T-helper 2 cell treated with Interferon-gamma antibody and Interleukin-4, amounts not matched to agents 5 μg/mL and 100 μg/mL, for 36 hours (primary cell): Measurements from ENCODE around the gene VSIR.

ENCODE experiments used
- DNase-seq: peaks from one replicate; pipeline ENCODE4 v3.0.0; 2021; ENCODE audit warnings: low spot score
- H3K27ac Mint-ChIP-seq: one replicate; pipeline ENCODE4 v1.8.0; 2021; ENCODE audit warnings: mild to moderate bottlenecking, mixed read lengths
- H3K27me3 Mint-ChIP-seq: one replicate; pipeline ENCODE4 v1.8.0; 2021; ENCODE audit warnings: low read depth, mixed read lengths
- H3K36me3 Mint-ChIP-seq: one replicate; pipeline ENCODE4 v1.8.0; 2021; ENCODE audit warnings: low read depth, mixed read lengths
- H3K4me1 Mint-ChIP-seq: one replicate; pipeline ENCODE4 v1.8.0; 2021; ENCODE audit warnings: low read depth, mixed read lengths
- H3K4me3 Mint-ChIP-seq: one replicate; pipeline ENCODE4 v1.8.0; 2022; ENCODE audit warnings: mild to moderate bottlenecking, moderate library complexity, mixed read lengths
- H3K9me3 Mint-ChIP-seq: one replicate; pipeline ENCODE4 v1.8.0; 2021; ENCODE audit warnings: mixed read lengths

The VSIR gene

DNA sequence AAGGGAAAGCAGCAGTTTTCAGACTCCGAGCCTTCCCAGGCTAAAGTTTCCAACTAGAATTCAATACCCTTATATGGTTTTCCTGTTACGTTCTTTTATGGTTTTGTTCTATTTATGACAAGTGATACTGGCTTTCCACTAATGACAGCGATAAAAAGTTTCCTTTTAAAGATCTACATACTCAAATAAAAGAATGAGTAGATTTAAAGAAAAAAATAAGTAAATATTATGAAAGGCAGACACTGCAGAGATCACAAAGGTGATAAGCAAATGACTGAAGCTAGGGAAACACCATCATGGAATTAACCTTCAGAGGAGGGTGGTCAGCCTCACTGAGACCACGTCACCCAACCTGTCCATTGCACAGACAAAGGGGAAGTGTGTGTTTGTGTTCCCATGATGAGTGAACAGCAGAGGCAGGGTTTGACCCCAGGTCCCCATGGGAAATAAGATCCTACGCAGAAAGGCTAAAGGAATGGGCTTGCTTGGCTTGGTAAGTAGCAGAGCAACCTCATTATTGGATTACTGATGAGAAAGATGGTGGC lies 4.0 kb downstream of the VSIR start:
- Mint-ChIP-seq H3K4me1 (peaks cover 66% of the 10 kb centered on the region), H3K27me3 (no peaks in the 10 kb centered on the region), H3K4me3 (peak overlapping the region; percentile 94), H3K9me3 (no peaks in the 10 kb centered on the region), H3K27ac (peak overlapping the region; percentile 93), H3K36me3 (peaks cover 49% of the 10 kb centered on the region)
- no peak for DNase-seq

- H3K36me3 Mint-ChIP-seq = peaks cover 54% of the 10 kb centered on the region
These were observed 5.8 kb downstream of the VSIR start for GRCh38 chr10:71767420-71768035.

GRCh38 chr10:71766717-71767419 lies 6.5 kb downstream of the VSIR start:
- Mint-ChIP-seq H3K36me3 (peaks cover 48% of the 10 kb centered on the region), H3K9me3 (no peaks in the 10 kb centered on the region), H3K4me3 (peak overlapping the region; percentile 64), H3K27me3 (no peaks in the 10 kb centered on the region), H3K27ac (peak overlapping the region; percentile 86), H3K4me1 (peaks cover 56% of the 10 kb centered on the region)
- no peak for DNase-seq

More at GRCh38 chr10:71767420-71768035, 5.8 kb downstream of the VSIR start:
- H3K9me3 Mint-ChIP-seq = no peaks in the 10 kb centered on the region
- H3K27ac Mint-ChIP-seq = peak overlapping the region; percentile 90
- peak overlapping the region; percentile 64 for H3K4me3 Mint-ChIP-seq
- peaks cover 61% of the 10 kb centered on the region for H3K4me1 Mint-ChIP-seq
- no peak for DNase-seq
- no peaks in the 10 kb centered on the region for H3K27me3 Mint-ChIP-seq

DNA sequence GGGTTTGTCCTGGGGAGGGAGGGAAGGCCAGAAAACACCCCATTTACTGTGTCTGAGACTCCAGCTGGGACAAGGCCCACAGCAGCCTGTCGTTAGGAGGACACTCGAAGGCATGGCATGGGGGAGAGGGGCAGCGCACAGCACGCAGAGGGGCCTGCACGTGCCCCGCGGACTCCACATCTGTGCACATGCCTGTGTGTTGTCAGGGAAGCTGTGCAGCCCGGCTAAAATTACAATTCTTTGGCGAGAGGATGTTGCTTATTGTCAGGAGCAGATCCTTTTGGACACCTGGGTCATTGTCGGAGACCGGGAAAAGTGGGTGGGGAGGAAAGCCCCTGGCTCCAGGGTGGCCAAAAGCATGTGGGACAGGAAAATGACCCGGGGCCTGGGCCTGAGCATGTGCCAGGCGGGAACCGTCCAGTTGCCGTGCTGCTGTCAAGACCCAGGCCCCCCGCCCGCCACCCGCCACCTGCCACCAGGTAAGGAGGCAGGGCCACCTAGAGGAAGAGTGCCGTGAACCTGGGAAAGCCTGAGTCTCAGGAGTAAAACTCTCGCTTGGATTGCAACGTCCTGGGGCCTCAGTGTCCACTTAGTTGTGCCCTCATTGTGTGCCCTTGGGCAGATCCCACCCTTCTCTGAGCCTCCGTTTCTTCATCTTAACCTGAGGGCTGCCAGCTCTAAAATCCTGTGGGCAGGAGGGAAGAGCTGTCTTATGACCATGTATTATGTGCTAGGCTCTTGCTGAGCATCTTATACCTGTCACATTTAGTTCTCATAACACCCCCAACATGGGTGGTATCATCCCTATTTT lies 7.2 kb downstream of the VSIR start:
- Mint-ChIP-seq H3K4me1 (peaks cover 53% of the 10 kb centered on the region), H3K27me3 (no peaks in the 10 kb centered on the region), H3K27ac (peak overlapping the region; percentile 86), H3K36me3 (peaks cover 48% of the 10 kb centered on the region), H3K9me3 (no peaks in the 10 kb centered on the region), H3K4me3 (peak overlapping the region; percentile 64)
- DNase-seq = no peak

DNA sequence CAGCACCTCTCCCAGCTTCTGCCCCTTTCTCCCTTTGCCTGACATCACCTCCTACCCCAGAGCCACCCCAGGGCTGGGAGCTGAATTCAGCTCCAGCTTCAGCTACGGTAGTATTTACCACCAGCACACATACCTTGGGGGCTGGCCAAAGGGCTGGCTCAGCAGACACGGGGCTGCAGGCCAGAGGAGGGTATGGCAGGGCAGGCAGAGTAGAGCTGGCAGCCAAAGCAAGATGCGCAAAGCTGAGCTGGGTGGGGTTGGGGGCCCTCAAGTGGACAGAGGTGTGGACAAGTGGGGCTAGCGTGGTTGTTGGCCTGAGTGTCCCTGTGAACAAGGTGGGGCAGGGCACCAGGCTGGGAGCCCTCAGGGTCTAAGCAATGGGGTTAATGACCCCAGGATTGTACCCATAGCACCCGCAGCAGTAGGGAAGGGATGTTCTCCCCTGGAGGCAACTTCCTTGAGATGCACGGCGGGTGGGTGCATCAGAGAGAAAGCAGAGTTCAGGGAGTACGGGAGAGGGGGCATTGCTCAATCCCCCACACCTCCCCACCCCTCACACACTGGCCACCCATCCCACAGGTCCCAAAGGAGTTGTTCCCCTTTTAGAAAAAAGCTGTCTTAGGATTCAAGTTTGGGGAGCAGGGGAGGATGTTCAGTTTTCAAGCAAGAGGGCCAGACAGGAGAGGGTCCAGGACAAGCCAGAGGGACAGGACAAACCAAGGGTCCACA lies 8.0 kb downstream of the VSIR start:
- H3K27ac Mint-ChIP-seq = peak overlapping the region; percentile 68
- no peaks in the 10 kb centered on the region for H3K9me3 Mint-ChIP-seq
- H3K4me3 Mint-ChIP-seq = no peak overlapping the region
- peaks cover 51% of the 10 kb centered on the region for H3K36me3 Mint-ChIP-seq
- peaks cover 54% of the 10 kb centered on the region for H3K4me1 Mint-ChIP-seq
- no peaks in the 10 kb centered on the region for H3K27me3 Mint-ChIP-seq
- DNase-seq = no peak

GRCh38 chr10:71763352-71764127 lies 9.8 kb downstream of the VSIR start:
- no peak overlapping the region for H3K4me3 Mint-ChIP-seq
- H3K4me1 Mint-ChIP-seq = peaks cover 43% of the 10 kb centered on the region
- no peak for DNase-seq
- peak overlapping the region; percentile 9 for H3K27ac Mint-ChIP-seq
- H3K27me3 Mint-ChIP-seq = no peaks in the 10 kb centered on the region
- no peaks in the 10 kb centered on the region for H3K9me3 Mint-ChIP-seq
- H3K36me3 Mint-ChIP-seq = peaks cover 45% of the 10 kb centered on the region

DNA sequence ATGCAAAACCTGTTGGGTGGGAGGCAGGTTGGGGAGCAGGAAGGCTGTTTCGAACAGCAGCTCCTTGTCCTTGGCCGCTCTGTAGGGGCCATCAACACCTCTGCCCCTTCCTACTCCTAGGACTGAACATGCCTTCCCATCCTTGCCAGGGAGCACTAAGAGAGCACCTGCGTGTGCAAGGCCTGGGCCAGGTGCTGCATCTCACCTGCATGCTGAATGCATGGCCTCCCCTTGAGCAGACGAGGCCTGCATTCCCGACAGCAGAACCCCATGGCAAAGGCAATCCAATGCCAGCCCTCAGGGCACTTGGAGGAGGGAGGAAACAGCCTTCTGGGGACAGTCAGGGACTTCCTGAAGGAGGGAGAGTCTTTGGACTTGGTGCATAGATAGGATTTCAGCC lies 11.0 kb downstream of the VSIR start:
- Mint-ChIP-seq H3K4me3 (no peak overlapping the region), H3K27ac (no peak overlapping the region), H3K27me3 (no peaks in the 10 kb centered on the region), H3K36me3 (peaks cover 48% of the 10 kb centered on the region), H3K9me3 (no peaks in the 10 kb centered on the region), H3K4me1 (peaks cover 49% of the 10 kb centered on the region)
- DNase-seq = no peak

DNA sequence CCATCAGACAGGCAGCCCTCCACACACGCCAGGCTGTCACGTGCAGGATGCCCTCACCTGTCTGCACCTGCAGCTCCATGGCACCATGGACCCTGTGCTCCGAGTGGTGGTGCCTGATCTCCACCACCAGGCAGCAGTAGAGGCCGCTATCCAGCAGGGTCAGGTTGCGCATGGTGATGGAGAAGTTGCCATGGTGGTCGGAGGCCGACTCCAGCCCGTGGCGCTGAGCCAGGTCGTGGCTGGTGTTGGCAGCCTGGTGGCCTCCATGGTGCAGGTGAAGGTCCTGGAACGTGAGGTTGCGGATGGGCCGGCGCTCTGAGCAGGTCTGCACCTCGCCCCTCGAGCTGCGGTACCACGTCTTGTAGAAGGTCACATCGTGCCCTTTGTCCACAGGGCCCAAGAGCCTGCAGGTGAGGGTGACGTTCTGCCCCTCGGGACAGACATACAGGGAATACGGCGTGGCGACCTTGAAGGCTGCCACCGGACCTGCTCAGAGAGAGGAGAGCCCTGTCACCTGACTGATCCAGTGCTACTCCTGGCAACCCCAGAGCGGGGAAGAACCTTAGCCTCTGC lies 11.7 kb downstream of the VSIR start:
- no peaks in the 10 kb centered on the region for H3K27me3 Mint-ChIP-seq
- no peak for DNase-seq
- H3K9me3 Mint-ChIP-seq = no peaks in the 10 kb centered on the region
- H3K4me3 Mint-ChIP-seq = no peak overlapping the region
- H3K4me1 Mint-ChIP-seq = peaks cover 49% of the 10 kb centered on the region
- peaks cover 43% of the 10 kb centered on the region for H3K36me3 Mint-ChIP-seq
- H3K27ac Mint-ChIP-seq = peak overlapping the region; percentile 59

- Mint-ChIP-seq H3K9me3 (no peaks in the 10 kb centered on the region), H3K27ac (peak overlapping the region; percentile 59), H3K36me3 (peaks cover 43% of the 10 kb centered on the region), H3K4me3 (no peak overlapping the region), H3K27me3 (no peaks in the 10 kb centered on the region), H3K4me1 (peaks cover 49% of the 10 kb centered on the region)
- DNase-seq = no peak
These were observed 12.2 kb downstream of the VSIR start for GRCh38 chr10:71761105-71761511.

DNA sequence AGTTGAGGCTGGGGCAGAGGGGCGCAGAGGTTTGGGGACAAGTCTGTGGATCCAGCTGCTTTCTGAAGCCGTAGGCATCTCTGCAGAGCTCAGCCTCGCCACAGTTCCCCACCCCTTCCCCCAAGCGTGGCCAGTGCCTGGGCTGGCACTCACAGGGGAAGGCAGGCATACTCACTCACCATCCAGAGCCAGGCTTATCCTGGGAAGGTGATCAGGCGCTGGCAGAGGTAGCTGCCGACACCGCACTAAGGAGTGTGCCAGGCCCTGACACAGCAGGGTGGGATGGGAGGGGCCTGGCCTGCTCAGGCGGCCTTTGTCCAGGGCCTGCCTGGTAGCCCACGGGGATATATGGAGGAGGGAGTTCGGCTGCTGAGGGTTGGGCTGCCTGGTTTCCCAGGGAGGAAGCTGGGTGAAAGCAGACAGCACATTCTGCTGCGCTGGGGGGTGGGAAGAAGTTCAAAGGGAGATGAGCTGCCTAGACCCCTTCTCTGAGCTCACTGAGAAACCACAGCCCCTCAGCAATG lies 15.9 kb downstream of the VSIR start:
- H3K9me3 Mint-ChIP-seq = no peaks in the 10 kb centered on the region
- H3K27ac Mint-ChIP-seq = peak overlapping the region; percentile 78
- H3K27me3 Mint-ChIP-seq = no peaks in the 10 kb centered on the region
- peaks cover 59% of the 10 kb centered on the region for H3K4me1 Mint-ChIP-seq
- DNase-seq = no peak
- H3K4me3 Mint-ChIP-seq = peak overlapping the region; percentile 58
- H3K36me3 Mint-ChIP-seq = peaks cover 61% of the 10 kb centered on the region

GRCh38 chr10:71756311-71757191 lies 16.8 kb downstream of the VSIR start:
- peak overlapping the region; percentile 78 for H3K27ac Mint-ChIP-seq
- no peaks in the 10 kb centered on the region for H3K9me3 Mint-ChIP-seq
- peaks cover 68% of the 10 kb centered on the region for H3K4me1 Mint-ChIP-seq
- no peak for DNase-seq
- H3K4me3 Mint-ChIP-seq = peak overlapping the region; percentile 58
- H3K36me3 Mint-ChIP-seq = peaks cover 64% of the 10 kb centered on the region
- H3K27me3 Mint-ChIP-seq = no peaks in the 10 kb centered on the region
